Fibroblast of mammary gland (primary cell): ENCODE measurements around the gene FAU.

Source experiments
- DNase-seq: peaks from one replicate; pipeline ENCODE4 v3.0.0-alpha.2; 2010; ENCODE audit warnings: low read depth
- H3K4me3 ChIP-seq: 2 replicates; pipeline ENCODE4 v1.5.1; 2011; ENCODE audit warnings: low read depth, mild to moderate bottlenecking, low read length, moderate library complexity; ENCODE audit not compliant: control insufficient read depth
- TF ChIP-seq, protein P1 (sequence below): conservative IDR thresholded peaks from 2 replicates; pipeline ENCODE4 v1.5.1; 2011; ENCODE audit warnings: low read depth, low read length, inconsistent platforms; ENCODE audit not compliant: control insufficient read depth, insufficient read depth

FAU gene

DNA sequence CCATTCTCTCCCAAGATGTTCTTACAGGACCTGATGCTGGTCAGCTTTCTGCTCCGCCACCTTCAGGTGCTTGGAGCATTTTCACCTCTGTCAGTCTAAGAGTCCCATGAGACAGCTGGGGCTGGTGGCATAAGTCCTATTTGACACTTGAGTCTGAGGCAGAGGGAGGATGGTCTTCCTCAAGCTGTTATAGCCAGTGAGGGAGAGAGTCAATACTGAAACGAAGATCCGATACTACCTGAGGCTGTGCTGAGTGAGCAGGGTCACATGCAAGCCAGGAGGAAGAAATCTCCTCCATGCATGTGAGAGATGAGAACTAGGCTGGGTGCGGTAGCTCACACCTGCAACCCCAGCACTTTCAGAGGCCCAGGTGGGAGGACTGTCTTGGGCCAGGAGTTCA, 32.3 kb downstream of the FAU start:
- no peak for DNase-seq
- H3K4me3 ChIP-seq: no peak overlapping the region
- TF ChIP-seq, protein P1, sequence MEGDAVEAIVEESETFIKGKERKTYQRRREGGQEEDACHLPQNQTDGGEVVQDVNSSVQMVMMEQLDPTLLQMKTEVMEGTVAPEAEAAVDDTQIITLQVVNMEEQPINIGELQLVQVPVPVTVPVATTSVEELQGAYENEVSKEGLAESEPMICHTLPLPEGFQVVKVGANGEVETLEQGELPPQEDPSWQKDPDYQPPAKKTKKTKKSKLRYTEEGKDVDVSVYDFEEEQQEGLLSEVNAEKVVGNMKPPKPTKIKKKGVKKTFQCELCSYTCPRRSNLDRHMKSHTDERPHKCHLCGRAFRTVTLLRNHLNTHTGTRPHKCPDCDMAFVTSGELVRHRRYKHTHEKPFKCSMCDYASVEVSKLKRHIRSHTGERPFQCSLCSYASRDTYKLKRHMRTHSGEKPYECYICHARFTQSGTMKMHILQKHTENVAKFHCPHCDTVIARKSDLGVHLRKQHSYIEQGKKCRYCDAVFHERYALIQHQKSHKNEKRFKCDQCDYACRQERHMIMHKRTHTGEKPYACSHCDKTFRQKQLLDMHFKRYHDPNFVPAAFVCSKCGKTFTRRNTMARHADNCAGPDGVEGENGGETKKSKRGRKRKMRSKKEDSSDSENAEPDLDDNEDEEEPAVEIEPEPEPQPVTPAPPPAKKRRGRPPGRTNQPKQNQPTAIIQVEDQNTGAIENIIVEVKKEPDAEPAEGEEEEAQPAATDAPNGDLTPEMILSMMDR: no peak

DNA sequence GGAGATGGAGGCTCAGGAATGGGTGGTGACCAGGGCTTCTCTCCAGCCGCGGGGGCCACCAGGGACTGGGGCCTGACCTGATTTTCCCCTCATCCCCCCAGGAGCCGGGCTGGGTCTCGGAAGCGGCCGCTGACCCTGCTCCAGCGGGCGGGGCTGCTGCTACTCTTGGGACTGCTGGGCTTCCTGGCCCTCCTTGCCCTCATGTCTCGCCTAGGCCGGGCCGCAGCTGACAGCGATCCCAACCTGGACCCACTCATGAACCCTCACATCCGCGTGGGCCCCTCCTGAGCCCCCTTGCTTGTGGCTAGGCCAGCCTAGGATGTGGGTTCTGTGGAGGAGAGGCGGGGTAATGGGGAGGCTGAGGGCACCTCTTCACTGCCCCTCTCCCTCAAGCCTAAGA, 34.1 kb downstream of the FAU start:
- no peak overlapping the region for H3K4me3 ChIP-seq
- no peak for DNase-seq
- TF ChIP-seq, protein P1: no peak

DNA sequence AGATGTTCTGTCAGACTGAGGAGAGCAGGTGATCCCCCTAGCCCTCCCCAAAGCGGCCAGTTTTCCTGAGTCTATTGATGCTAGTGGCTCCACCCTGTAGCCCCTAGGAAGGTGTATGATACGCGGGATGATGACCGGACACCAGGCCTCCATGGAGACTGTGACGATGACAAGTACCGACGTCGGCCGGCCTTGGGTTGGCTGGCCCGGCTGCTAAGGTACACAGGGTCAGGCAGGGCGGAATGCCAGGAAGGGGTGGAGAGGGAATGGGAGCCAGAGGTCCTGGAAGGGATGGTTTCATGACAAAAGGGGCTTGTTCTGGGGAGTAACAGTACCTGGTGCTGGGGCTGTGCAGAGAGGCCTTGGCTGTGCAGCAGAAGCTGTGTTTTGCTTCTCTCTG, 34.7 kb downstream of the FAU start:
- TF ChIP-seq, protein P1: no peak
- no peak for DNase-seq

DNA sequence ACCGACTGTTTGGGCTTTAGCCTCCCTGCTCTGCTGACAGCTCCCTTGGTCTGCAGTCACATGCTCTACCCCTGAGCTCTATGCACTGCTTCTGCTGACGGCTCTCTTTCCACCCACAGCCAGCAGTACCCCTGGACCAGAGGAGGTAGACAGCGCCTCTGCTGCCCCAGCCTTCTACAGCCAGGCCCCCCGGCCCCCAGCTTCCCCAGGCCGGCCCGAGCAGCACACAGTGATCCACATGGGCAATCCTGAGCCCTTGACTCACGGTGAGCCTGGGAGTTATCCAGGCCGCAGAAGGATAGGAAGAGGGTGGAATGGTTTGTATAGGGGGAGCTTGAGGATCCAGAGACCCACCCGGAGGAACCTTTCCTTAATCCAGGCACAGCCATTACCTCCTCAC, 35.1 kb downstream of the FAU start:
- H3K4me3 ChIP-seq: no peak overlapping the region
- no peak for DNase-seq
- TF ChIP-seq, protein P1: no peak

More for the DNA sequence above, 34.7 kb downstream of the FAU start:
- H3K4me3 ChIP-seq: no peak overlapping the region

DNA sequence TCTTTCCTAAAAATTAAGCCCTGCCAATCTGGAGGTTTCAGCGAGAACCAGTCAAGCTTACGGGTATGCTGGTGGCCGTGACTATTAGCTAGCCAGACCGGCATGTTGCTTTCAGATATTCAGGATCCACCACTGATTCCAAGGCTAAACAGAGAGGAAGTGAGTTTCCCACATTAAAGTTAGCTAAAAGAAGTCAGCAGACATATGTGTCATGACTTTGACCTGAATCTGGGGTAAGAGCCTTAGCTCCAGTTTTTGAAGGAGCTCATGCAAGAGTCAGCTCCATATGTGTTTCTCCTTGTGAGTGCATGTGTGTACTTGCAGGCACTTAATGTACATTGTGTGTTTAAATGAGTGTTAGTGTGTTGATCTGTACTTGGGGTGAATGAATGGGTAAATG, 36.5 kb downstream of the FAU start:
- TF ChIP-seq, protein P1: no peak
- peak; percentile 16 for DNase-seq
- H3K4me3 ChIP-seq: no peak overlapping the region

DNA sequence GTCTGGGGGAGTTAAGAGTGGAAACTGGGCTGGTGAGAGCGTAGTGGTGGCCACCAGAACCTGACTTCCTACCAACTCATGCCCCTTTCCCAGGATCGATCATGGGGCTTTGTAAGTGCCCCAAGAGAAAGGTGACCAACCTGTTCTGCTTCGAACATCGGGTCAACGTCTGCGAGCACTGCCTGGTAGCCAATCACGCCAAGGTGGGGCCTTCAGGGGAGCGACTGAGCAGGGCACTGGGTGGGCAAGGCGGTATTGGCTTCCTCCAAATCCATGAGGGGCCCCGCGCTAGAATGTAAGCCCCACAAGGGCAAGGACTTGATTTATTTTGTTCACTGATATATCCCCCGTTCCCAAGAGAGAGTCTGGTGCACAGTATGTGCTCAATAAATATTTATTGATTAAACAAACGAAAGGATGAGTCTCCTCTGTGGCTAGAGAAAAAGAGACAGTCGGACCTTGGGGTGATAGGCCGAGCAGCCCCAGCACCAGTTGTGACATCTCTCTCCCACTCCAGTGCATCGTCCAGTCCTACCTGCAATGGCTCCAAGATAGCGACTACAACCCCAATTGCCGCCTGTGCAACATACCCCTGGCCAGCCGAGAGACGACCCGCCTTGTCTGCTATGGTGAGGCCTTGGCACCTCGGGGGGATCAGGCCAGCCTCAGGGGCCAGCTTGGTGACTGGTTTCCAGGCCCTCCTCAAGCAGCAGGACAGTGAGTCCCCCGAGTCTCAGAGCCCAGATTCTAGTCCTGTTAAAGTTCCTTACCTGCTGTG, 37.1 kb downstream of the FAU start:
- no peak for DNase-seq
- TF ChIP-seq, protein P1: no peak
- peak overlapping the region; percentile 90 for H3K4me3 ChIP-seq
